Left hindlimb (tissue), 1 donor: ENCODE results near the gene GPR83.
"Not testable (repeated sequence)": the region's sequence is repeated elsewhere in the genome, so short reads cannot be mapped to it uniquely, and the experiment has no call there.

Source experiments
- DNase-seq: peaks from one replicate; pipeline ENCODE4 v3.0.0-alpha.2; 2018

Gene GPR83

DNA sequence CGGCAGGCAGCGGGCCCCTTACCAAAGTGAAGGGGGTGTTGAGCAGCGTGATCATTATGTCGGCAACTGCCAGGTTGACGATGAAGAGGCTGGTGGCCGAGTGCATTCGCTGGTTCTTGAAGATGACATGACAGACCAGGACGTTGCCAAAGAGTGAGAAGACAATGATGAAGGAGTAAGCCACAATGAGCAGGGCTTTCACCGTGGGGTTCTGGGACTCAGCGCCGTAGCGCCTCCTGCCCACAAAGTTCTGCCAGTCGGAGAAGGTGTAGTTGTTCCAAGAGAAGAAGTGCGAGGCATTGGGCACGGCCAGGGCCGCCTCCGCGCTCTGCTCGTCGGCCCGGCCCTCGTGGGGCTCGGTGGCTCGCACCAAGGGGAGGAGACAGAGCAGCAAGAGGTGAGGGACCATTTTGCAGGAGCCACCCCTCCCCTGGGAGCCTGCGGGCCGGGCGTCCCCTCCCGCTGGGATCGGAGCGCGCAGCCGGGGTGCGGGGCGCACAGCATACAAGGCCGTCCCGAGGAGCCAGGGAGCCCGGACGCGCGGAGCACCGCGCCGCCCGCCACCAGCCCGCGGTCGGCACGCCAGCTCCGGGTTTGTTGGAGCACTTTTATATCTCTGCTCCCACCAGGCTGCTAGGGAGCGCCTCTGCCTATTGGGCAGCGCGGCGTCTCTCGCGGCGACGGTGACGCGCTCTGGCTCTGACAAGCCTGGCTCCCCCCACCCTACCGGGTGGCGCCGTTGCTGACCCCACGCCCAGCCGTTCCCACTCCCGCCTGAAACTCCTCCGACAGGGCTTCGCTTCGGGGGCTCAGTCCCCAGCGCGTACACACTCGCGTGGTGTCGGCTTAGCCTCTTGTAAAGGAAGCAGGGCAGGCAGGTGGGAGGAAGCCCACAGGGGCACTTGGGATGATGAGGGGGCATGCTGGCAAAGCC is at the start of gene GPR83:
GPR83 (minus strand) TSS at position 581 of the 934 bp plus-strand sequence; CDS start at position 409, 172 bp downstream.
- DNase-seq: peak; percentile 43

DNA sequence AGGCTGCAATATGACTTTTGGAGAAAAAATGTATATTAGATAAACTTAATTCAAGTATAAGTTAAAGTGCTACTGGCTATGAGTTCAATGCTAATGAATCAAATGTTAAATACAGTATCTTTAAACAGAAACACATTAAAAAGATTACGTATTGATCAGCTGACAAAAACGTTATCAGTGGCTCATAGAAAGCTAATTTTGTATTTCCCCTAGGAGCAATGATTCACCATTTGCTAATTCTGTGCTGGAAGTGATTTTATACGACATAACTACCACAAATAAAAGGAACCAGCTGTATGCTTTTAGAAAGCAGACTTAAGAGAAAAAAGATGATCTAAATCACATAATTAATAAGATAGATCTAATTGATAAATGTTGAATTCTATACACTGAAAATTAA is 48.8 kb upstream of the GPR83 start:
- DNase-seq: no peak

DNA sequence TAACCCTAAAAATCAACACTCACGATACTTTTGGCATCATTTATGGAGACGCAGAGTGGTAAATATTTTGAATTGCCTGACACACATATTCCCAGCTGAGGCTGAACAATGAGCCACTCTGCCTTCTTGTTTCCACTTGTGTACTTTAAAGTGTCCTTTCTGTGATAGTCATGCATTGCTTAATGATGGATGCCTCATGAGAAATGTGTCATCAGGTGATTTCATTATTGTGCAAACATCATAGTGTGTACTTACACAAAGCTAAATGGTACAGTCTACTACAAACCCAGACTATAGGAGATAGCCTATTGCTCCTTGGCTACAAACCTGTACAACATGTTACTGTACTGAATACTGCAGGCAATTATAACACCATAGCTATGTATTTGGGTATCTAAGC is 48.2 kb upstream of the GPR83 start:
- DNase-seq: no peak

DNA sequence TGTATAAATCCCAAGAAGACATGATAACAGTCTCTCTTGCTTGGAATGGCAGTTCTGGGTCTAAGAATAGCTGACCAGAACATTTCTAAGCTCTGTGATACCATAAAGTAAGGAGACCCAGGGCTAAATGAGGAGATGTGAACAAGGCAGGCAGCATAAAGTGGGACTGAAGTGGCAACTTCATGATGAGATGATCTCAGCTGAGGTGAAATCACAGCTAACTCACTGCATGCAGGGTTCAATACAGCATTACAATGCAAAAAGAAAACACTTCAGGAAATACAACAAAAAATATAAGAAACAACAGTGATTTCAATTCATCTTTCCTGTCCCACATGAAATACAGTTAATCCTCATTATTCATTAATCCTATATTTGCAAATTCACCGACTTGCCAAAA is 47.8 kb upstream of the GPR83 start:
- DNase-seq: no peak

DNA sequence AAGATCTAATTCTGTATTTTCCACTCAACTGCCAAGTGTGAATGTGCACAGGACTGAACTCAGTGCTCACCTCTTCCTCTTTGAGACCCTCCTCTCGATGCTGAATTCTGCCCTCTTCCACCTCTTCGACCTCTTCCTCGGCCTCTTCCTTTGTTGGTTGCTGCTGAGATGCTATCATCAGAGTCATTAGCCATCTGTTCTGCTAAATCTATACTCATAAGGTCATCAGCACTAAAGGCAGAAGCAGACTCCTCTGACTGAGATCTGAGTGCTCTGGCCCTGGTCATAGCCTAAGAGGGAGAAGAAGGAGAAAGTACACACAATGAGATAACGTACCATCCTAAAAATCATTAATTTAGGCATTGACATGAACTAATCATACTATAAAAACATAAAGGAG is 45.9 kb upstream of the GPR83 start:
- DNase-seq: no peak

DNA sequence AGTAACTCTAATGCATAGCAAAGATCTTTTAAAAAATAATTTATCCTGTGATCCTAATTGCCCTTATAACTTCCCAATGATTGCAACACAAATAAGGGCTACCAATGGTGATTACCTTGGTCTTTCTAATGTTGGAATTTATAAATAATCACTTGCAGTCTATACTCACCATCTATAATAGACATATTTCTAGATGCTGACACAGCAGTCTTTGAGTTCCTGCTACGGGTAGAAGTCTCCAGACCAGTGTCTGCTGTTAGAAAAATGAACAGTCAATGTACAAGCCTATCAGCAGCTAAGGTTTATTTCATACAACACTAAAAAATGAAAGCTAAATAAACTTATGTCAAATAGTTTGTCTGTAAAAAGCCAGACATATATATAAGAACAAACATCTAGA is 44.4 kb upstream of the GPR83 start:
- no peak for DNase-seq

DNA sequence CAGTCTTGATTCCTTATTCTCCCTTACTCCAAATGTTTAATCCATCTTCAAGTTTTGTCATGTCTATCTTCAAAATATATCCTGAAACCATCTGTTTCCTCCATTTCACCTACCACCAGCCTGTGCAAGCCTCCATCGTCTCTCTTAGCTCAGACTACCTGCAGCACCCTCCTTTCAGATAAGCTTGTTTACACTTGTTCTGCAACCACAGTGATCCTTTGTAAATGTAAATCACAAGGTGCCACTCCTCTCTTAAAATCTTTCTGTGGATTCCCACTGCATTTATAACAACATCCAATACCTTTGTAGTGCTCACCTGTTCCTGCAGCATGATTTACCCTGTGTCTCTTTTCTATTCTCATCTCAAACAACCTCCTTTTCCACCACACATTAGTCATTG is 31.8 kb upstream of the GPR83 start:
- no peak for DNase-seq

DNA sequence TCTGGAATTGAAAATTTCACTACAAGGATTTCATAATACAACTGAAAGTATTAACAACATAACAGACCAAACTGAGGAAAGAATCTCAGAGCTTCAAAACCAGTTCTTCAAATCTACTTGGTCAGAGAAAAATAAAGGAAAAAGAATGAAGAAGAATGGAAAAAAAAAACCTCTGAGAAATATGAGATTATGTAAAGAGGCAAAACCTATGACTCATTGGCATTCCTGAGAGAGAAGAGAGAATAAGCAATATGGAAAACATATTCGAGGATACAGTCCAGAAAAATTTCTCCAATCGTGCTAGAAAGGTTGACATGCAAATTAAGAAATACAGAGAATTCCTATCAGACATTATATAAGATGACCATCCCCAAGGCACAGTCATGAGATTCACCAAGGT is 23.4 kb upstream of the GPR83 start:
- DNase-seq: no peak

DNA sequence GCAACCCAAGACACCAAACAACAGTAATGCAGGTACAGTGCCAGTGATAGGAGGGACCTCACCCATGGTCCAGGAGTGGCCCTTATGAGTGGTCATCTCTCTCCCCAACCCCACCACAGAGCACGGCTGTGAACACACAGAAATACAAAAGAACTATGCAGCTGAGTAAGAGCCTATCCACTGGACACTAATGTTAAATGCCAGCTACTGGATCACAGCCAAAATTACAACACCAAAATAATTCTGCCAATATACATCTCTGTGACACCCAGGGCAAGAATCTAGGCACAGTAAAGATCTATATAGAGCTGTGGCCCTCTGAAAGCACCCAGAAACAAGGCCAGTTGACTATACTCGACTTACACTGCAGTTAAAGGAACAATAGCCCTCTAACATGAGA is 22.8 kb upstream of the GPR83 start:
- DNase-seq: no peak

DNA sequence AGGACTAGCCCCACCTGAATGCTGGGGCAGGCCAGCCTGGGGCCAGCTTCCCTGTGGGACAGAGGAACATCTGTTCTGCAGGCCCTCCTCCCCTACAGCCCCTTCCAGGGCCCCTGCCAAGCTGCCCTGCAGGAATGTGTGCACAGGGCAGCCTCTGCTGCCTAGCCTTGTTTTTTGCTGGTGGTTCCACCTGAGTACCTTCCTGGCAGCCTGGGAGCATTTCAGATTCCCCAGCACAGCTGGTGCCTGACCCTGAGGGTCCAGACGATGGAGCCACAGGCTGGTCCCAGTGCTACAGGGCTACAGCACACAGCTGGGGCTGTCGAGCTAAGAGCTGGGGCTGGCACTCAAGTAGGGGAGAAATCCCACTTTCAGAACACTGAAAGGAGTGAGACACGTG is 22.3 kb upstream of the GPR83 start:
- DNase-seq: no peak

DNA sequence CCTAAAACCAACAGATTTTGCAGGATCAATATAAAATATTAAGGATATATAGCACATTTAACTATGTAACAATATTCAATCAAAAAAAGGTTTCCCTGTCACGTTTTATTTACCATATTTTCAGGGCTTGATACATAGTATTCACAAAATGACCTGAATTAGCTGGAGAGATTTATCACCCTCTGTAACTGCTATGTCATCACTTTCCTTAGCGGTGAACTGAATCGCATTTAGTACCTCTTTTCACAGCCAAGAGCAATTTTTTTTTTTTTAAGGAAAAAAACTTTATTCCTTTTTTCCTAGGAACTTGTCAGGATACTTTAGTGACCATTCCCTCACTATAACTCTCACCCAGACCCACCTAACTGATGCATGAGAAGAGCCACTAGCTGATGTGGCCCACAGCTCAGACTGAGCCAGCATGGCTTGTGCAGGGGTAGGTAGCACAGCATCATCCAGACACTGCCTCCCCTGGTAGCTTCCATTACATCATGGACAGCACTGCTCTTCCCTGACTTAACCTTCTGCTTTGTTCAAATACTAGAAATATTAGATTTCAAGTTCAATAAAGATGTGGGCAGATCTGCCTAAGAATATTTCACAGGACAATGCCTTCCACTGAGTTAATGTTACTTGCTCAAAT is 17.0 kb upstream of the GPR83 start:
- no peak for DNase-seq

DNA sequence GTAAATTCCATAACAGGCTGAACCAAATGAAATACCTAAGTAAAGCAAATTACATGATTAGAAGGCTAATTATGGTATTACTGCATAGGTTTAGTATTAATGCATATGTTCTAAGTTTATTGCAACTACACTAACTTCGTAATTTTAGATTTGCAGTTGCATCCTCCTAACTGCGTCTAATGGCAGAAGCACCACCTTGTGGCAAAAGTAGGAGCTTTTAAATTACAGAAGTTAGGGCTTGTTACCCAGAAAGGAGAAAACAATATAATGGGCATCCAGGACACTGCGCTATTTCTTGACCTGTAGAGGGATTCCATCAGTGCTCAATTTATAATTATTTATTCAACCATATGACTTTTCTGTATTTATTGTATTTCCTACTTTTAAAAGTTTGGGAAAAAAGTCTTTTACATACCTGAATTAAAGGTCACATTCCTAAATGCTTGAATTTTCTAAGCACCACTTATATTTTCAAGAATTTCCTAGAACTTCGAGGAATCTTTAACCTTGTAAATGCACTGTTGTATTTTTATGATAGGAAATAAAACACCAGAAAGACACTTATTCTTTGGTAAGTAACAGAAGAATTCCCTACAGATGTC is 16.3 kb upstream of the GPR83 start:
- DNase-seq: no peak

DNA sequence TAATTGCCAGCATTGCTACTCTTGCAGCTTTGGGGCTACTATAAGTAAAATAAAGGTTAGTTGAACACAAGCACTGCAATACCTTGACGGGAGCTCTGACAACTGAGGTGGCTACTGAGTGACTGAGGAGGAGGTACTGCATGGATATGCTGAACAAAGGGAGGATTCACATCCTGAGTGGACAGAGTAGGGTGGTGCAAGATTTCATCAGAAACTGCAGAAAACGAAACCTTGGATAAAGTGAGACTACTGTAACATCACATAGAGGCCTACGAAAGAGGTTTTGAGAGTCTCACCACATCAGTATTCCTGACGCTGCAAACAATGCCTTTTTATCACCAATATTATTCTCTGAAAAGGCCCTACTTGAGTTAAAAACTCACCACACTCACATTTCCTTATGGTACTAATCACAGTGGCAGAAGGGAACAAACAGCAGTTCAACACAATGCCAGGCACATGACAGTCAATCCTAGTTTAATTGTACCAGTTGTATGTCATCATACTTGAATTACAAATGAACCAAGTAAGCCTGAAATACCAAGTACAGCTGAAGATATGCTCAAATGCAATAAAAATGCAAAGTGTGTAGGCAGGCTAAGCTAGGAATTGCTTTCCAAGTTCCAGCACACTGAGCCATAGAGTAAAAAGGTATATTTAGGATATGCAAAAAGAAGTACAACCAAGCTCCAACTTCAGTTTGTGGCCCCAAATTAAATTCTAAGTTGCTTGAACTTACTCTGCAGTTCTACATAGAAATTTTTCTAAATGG is 4.0 kb upstream of the GPR83 start:
- no peak for DNase-seq

DNA sequence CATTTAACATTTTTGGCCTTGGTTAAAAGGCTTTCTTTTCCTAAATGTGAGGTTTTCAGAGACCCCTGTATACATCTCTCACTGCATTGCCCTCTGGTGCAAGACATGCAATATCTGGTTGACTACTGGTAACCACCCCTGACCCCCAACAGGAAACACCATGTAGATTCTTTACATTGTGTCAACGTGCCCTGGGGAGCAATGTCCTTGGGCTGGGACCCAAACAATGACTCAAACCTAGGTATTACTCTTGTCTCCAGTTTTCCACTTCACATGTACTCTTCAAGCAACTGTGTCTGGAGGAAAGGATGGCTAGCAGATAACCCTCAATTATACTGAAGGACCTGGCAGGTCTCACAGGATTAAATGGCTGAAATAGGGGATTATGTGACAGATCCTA is 1.1 kb upstream of the GPR83 start:
- DNase-seq: no peak

DNA sequence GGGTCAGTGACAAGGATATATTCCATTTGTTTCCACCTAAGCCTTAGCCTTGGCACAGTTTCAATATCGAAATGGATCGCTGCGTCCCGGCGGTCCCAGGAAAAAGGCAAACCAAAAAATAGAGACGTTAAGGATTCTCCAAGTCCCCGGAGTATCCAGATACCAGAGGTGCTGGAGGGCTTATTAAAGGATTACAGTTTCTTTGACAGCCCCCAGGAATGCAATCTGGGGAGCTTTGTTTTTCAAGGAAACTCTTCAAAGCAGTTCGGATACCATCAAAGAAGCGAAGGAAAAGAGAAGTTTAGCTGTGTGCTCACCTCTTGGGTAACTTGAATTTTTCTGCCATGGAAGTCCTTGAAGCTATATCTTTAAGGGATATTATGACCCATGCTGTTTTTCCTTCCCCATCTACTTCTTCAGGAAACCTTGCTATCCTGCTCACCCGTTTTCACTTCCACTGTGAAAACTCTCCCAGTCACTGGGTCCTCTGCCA is 600 bp upstream of the GPR83 start:
- no peak for DNase-seq

DNA sequence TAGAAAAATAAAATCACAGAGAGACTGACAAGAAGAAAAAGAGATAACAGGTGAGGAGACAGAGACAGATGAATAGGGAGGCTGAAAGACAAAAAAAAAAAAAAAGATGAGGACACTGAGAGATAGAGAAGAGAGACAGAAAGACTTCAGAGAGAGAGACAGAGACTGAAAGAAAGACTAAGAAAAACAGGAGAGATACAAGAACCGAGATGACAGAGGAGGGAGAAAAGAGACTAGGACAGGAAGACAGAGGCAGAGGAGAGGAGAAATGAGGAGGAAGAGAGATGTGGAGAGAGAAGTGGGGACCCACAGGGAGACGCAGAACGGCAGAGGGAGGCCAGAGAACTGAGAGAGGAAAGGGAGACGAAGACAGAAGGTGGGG is 771 bp downstream of the GPR83 start:
- DNase-seq: no peak

DNA sequence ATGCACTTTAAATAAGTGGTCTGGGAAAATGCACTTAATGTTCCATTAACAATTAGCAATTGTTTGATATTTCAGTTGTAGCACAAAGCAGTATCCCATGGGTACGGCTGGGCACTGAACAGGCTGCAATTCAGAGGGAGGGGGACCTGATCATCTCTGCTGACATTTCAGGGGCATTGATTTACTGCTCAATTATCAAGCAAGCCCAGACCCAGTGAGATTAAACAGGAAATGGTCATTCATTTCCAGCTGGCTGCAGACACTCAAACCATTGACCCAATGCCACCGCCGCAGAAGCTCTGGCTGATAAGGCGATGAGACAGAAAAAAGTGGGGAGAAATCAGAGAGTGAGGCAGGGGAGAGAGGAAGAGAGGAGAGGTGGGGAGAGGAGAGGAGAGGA is 1.2 kb downstream of the GPR83 start:
- DNase-seq: no peak

DNA sequence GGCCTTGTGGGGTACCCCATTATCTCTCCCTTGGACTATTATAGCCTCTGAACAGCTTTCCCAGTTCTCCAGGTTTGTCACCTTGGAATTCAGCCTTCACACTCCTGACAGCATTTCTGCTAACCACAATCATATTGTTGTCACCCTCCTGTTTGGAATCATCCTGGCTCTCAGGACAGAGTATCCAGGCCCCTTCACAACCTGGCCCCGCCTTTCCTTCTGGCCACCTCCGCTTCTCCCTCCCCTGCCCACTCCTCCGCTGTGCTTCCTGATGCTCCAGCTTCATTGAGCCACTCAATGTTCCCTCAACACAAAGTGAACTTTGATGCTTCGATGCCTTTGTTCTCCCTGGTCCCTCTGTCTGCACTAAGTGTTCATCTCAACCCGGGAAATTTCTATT is 3.1 kb downstream of the GPR83 start:
- no peak for DNase-seq

DNA sequence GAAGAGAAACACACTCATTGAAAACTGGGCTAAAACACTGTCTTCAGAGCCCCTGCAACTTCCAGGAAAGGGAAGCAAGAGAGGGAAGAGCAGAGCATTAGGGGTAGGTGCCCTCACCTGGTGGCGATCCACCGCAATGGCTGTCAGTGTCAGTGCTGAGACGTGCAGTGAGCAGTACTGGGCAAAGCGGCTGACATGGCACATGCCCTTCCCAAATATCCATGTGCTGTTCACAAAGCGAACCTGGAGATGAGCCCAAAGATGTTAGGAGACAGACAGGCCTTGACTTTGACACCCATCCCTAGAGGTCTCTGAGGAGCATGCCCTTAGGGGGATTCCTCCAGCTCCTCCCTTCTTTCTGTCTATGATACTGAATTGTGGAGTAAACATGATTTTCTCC is 4.9 kb downstream of the GPR83 start:
- DNase-seq: no peak

DNA sequence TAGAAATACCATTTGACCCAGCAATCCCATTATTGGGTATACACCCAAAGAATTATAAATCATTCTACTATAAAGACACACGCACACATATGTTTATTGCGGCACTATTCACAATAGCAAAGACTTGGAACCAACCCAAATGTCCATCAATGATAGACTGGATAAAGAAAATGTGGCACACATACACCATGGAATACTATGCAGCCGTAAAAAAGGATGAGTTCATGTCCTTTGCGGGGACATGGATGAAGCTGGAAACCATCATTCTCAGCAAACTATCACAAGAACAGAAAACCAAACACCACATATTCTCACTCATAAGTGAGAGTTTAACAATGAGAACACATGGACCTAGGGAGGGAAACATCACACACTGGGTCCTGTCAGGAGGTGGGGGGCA is 9.3 kb downstream of the GPR83 start:
- not testable (repeated sequence) for DNase-seq

DNA sequence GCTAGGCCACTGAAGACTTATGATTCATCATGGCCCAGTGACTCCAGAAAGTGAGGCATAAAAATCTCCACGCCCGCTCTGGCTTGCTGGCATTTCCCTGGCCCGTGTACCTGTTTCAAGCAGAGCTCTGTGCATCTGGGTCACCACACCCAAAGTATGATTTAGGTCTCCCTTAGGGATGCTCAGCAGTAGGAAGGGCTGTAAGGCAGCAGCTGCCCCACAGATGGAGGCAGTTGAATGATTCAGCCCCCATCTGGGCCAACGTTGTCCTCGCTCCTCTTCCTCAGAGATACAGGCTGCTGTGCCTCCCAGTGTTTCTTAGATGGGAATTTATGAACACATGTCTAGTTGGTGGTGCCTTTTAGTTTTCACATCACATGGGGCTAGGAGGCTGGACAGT is 21.6 kb downstream of the GPR83 start:
- no peak for DNase-seq

DNA sequence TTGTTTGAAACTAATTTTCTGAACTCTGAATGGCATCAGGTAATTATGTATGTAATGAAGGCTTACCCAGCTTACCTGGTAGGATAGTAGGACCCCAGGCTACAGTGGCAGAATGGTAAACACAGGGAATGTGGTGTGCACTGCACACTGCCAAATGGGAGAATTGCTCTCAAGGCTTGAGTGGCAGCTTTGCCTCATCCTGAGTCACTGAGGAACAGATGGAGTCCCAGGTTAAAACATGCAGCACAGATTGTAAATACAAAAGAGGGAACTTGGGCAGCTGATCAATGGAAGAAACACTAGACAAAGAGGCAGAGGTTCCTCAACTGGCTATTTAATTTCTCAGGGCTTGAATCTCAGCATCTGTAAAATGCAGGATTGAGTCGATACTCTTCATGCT is 24.4 kb downstream of the GPR83 start:
- DNase-seq: no peak

DNA sequence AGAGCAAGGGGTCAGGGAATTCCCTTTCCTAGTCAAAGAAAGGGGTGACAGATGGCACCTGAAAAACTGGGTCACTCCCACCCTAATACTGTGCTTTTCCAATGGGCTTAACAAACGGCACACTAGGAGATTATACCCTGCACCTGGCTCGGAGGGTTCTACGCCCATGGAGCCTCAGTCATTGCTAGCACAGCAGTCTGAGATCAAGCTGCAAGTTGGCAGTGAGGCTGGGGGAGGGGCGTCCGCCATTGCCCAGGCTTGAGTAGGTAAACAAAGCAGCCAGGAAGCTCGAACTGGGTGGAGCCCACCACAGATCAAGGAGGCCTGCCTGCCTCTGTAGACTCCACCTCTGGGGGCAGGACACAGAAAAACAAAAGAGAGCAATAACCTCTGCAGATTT is 30.6 kb downstream of the GPR83 start:
- not testable (repeated sequence) for DNase-seq
